PC-3 (cell line): ENCODE data around the gene AP3B1.

Source experiments
- EZH2 ChIP-seq: fragments of 300-600 bp; sonication (generic); IDR thresholded peaks from one replicate; pipeline ENCODE4 v1.6.1; 2017; ENCODE audit warnings: antibody characterized with exemption, mild to moderate bottlenecking, low read length; ENCODE audit not compliant: unreplicated experiment
- TF ChIP-seq, protein P1 (sequence below): fragments of 300-600 bp; sonication (generic); conservative IDR thresholded peaks from 2 replicates; pipeline ENCODE4 v1.5.1; 2017; ENCODE audit warnings: antibody characterized with exemption, low read depth, mild to moderate bottlenecking, low read length

GRCh38 chr5:77958642-77959330 is 335.7 kb downstream of the AP3B1 start:
- TF ChIP-seq, protein P1, sequence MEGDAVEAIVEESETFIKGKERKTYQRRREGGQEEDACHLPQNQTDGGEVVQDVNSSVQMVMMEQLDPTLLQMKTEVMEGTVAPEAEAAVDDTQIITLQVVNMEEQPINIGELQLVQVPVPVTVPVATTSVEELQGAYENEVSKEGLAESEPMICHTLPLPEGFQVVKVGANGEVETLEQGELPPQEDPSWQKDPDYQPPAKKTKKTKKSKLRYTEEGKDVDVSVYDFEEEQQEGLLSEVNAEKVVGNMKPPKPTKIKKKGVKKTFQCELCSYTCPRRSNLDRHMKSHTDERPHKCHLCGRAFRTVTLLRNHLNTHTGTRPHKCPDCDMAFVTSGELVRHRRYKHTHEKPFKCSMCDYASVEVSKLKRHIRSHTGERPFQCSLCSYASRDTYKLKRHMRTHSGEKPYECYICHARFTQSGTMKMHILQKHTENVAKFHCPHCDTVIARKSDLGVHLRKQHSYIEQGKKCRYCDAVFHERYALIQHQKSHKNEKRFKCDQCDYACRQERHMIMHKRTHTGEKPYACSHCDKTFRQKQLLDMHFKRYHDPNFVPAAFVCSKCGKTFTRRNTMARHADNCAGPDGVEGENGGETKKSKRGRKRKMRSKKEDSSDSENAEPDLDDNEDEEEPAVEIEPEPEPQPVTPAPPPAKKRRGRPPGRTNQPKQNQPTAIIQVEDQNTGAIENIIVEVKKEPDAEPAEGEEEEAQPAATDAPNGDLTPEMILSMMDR, result no peak
- no peak for TF ChIP-seq EZH2
